Karpas-422 (cell line): ENCODE data around the gene ICOSLG. TPM values are rescaled to one million over a fixed set of nuclear protein-coding genes. Genes with fewer than 3 reads are reported as not detected.
"Not testable (repeated sequence)": the region's sequence is repeated elsewhere in the genome, so short reads cannot be mapped to it uniquely, and the experiment has no call there.

Experiments
- DNase-seq: peaks from one replicate; pipeline ENCODE4 v3.0.0-alpha.2; 2015
- H2AFZ ChIP-seq: fragments of 200-600 bp; sonication (generic); 2 replicates; pipeline ENCODE4 v1.6.1; 2014; ENCODE audit warnings: antibody characterized with exemption, low read length, mixed read lengths
- H3K27ac ChIP-seq: fragments of 200-600 bp; sonication (generic); 2 replicates; pipeline ENCODE4 v1.5.1; 2014; ENCODE audit warnings: mild to moderate bottlenecking, low read length, moderate library complexity
- H3K27me3 ChIP-seq: fragments of 200-600 bp; sonication (generic); 2 replicates; pipeline ENCODE4 v1.6.1; 2014; ENCODE audit warnings: low read length, mixed read lengths
- H3K36me3 ChIP-seq: fragments of 200-600 bp; sonication (generic); 2 replicates; pipeline ENCODE4 v1.6.1; 2014; ENCODE audit warnings: low read length, mixed read lengths; ENCODE audit not compliant: insufficient read depth
- H3K4me1 ChIP-seq: fragments of 200-600 bp; sonication (generic); 2 replicates; pipeline ENCODE4 v1.6.1; 2014; ENCODE audit warnings: mild to moderate bottlenecking, low read length, mixed read lengths
- H3K4me2 ChIP-seq: fragments of 200-600 bp; sonication (generic); 2 replicates; pipeline ENCODE4 v1.6.1; 2014; ENCODE audit warnings: low read length, low read depth, mild to moderate bottlenecking; ENCODE audit not compliant: poor library complexity, severe bottlenecking
- H3K4me3 ChIP-seq: fragments of 200-600 bp; sonication (generic); 2 replicates; pipeline ENCODE4 v1.5.1; 2014; ENCODE audit warnings: mild to moderate bottlenecking, antibody characterized with exemption, low read length, mixed read lengths
- H3K79me2 ChIP-seq: fragments of 200-600 bp; sonication (generic); 2 replicates; pipeline ENCODE4 v1.6.1; 2014; ENCODE audit warnings: mild to moderate bottlenecking, low read length, mixed read lengths
- H3K9ac ChIP-seq: fragments of 200-600 bp; sonication (generic); 2 replicates; pipeline ENCODE4 v1.6.0; 2014; ENCODE audit warnings: low read length
- H3K9me2 ChIP-seq: fragments of 200-600 bp; sonication (generic), shearing (Covaris generic); replicated peaks from 2 replicates; pipeline ENCODE4 v1.6.0; 2014; ENCODE audit warnings: mild to moderate bottlenecking, low read length, moderate library complexity; ENCODE audit not compliant: insufficient read depth
- H3K9me3 ChIP-seq: fragments of 300-700, 200-600 bp; sonication (generic); 2 replicates; pipeline ENCODE4 v1.6.1; 2014; ENCODE audit warnings: low read length, mixed read lengths
- H4K20me1 ChIP-seq: fragments of 200-600 bp; sonication (generic); 2 replicates; pipeline ENCODE4 v1.6.1; 2014; ENCODE audit warnings: mild to moderate bottlenecking, antibody characterized with exemption, low read length, low read depth; ENCODE audit not compliant: insufficient read depth
- small RNA-seq: library from RNA; depleted of rRNA; stranded (forward); fragments of <200 nt; gene quantifications from one replicate; pipeline ENCODE3, GENCODE V24; 2014
- total RNA-seq: library from RNA; depleted of rRNA; stranded (reverse); fragments of >200 nt; shearing (Covaris generic); gene quantifications from 2 replicates; pipeline ENCODE4 v1.2.3, GENCODE V29; 2014; ENCODE audit warnings: low replicate concordance; rRNA removed

ICOSLG gene
- total RNA-seq, 1 experiment from 2014 or later: 0.37 TPM

DNA sequence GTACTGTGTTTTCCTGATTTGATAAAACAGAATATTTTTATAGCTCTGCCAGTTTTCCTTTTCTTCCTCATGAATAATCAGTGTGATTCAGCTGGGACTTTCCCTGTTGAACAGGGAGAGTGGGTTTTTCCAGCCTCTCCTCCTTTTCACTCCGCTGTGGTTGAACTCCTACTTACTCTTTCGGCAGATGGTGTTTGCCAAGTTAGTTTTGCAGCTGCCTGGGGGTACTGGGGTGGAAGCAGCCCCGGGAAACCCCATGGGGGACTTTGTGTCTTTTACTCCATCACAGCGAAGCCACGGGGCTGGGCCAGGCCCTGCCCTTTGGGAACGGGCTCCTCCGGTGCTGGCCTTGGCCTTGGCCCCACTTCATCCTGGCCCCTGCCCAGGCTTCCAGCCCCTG, 55.9 kb downstream of the ICOSLG start:
- not testable (repeated sequence) for H3K9ac ChIP-seq, H3K9me2 ChIP-seq, H3K79me2 ChIP-seq, H4K20me1 ChIP-seq, DNase-seq, H2AFZ ChIP-seq, H3K4me2 ChIP-seq, H3K27ac ChIP-seq, H3K4me1 ChIP-seq, H3K27me3 ChIP-seq, H3K36me3 ChIP-seq, H3K9me3 ChIP-seq, H3K4me3 ChIP-seq

- not testable (repeated sequence) for H3K4me2 ChIP-seq, H3K27me3 ChIP-seq, H3K27ac ChIP-seq, DNase-seq, H3K9ac ChIP-seq, H3K4me1 ChIP-seq, H3K9me3 ChIP-seq, H3K36me3 ChIP-seq, H4K20me1 ChIP-seq, H3K9me2 ChIP-seq, H2AFZ ChIP-seq, H3K79me2 ChIP-seq, H3K4me3 ChIP-seq
These were observed 58.5 kb downstream of the ICOSLG start for GRCh38 chr21:44182202-44182601.

GRCh38 chr21:44181506-44181905, 59.2 kb downstream of the ICOSLG start:
- not testable (repeated sequence) for H3K79me2 ChIP-seq, H4K20me1 ChIP-seq, H3K9ac ChIP-seq, H3K9me2 ChIP-seq, H3K4me3 ChIP-seq, H3K36me3 ChIP-seq, DNase-seq, H3K9me3 ChIP-seq, H3K27me3 ChIP-seq, H3K4me1 ChIP-seq, H3K4me2 ChIP-seq, H3K27ac ChIP-seq, H2AFZ ChIP-seq

DNA sequence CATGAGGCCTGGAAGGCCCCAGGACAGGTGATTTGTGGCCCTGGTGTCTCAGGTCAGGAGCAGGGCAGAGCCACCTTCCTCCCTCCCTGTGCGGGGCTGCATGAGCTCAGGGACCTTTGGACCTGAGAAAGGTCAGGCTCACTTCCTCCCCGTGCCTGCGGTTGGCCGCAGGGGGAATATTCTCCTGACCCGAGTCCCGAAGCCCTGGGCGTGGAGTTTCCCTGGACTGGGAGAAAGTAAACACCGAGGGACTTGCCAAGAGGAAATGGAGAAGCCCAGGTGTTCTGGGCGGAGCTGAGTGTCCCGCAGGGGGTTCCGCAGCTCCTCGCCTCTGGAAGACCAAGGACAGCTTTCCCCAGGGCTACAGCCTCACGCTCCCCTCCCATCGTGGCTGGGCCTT, 64.6 kb downstream of the ICOSLG start:
- not testable (repeated sequence) for H2AFZ ChIP-seq, DNase-seq

GRCh38 chr21:44175189-44175588, 65.6 kb downstream of the ICOSLG start:
- H3K4me2 ChIP-seq, H3K36me3 ChIP-seq, H3K27ac ChIP-seq, H3K9ac ChIP-seq, H3K4me1 ChIP-seq, H4K20me1 ChIP-seq, H3K79me2 ChIP-seq, H2AFZ ChIP-seq, DNase-seq, H3K27me3 ChIP-seq, H3K4me3 ChIP-seq, H3K9me2 ChIP-seq, H3K9me3 ChIP-seq: not testable (repeated sequence)

More for the DNA sequence above, 64.6 kb downstream of the ICOSLG start:
- not testable (repeated sequence) for H4K20me1 ChIP-seq, H3K27me3 ChIP-seq, H3K9me2 ChIP-seq, H3K9me3 ChIP-seq, H3K4me3 ChIP-seq, H3K4me2 ChIP-seq, H3K36me3 ChIP-seq, H3K4me1 ChIP-seq, H3K79me2 ChIP-seq, H3K27ac ChIP-seq, H3K9ac ChIP-seq

Small RNAs within 50 kb of the gene (small RNA-seq; reads per million reads assigned to genes)
- not detected for gene AP001059.3

Other genes starting within 250 kb of the ICOSLG start
- gene TRAPPC10, start 228.6 kb downstream of the ICOSLG start, total RNA-seq: 24.0 and 40.3 TPM in 2 replicates
- gene PWP2, start 133.5 kb downstream of the ICOSLG start, total RNA-seq: 0.29 and 1.0 TPM in 2 replicates
- gene GATD3, start 107.3 kb downstream of the ICOSLG start, total RNA-seq: 3.1 and 14.9 TPM in 2 replicates
- not detected in 2 replicates for gene DNMT3L, start 21.0 kb upstream of the ICOSLG start, total RNA-seq
- gene AIRE, start 44.9 kb upstream of the ICOSLG start, total RNA-seq: not detected in 2 replicates
- gene PFKL, start 59.1 kb upstream of the ICOSLG start, total RNA-seq: 68.8 and 150 TPM in 2 replicates
- 7.9 and 12.8 TPM in 2 replicates for gene CFAP410, start 98.4 kb upstream of the ICOSLG start, total RNA-seq
- 0.90 TPM in 1 of 2 replicates, not detected in the other for gene TRPM2, start 112.7 kb upstream of the ICOSLG start, total RNA-seq
- not detected in 2 replicates for gene LRRC3, start 214.6 kb upstream of the ICOSLG start, total RNA-seq